Measurements from ENCODE around the gene TTC6. TPM values are rescaled to one million over a fixed set of nuclear protein-coding genes. Genes with fewer than 3 reads are reported as not detected.

Gene TTC6, protein sequence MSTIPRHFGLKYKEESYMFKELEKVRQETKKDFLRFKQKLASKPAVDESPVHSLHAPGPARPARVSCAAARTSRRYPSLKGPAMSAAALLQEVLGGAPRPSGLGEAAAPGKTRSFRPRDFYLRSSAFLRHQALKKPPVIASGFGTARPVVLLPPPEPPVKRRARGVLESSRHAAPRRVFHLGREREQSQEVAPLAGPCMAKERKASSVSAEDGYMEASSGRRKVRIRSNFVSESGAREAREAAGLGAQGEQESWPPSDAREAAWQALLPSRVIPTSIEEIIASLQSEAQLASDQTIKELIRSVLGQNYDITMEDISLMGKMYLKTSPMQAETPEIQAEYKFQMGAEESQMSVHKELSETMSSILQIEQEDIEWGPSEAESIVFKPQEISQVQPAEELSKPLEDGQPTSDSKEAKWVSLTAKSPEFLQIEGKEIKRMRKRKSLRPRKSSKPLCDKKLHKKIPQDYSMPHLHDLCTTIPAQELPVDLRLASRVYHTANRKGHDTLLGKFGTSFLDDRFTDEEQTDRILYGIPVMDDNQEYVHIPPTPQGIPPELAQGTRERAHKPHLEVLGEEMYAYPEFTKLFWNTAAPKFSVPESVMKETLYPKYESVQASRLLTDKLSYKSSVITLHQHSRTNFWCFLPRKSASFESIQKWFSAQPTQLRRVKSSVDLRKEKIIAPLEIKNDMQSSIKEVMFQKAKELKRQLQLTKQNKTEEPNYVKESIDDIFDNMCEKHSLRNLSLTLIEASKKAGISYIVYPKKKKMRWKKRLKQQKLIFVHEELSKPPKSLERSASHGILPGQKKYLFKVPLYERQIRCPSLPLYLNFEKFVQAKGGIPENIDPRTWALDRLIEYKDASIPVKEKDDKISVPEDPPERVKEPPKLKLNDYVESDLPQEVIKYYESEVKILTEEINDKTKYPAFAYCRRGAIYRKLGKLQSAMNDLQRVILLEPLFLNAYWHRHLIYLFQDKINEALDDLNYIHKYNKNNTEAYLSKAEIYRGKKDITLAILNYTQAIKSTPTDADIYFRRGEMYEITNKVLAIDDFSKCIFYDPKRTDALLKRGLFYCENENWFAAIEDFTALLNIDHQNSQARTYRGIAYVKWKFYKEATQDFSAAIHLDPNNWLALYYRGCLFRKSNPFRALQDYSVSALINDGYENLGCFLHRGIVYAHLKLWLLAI (N-terminal part only)
- 0.12 to 0.45 TPM (median 0.34 TPM) in 5 replicates for total RNA-seq (2022; extraction: Qiagen RNA extraction)

GRCh38 chr14:37594971-37595808, at the start of gene TTC6, which contains the start of gene FOXA1:
TSS of gene TTC6 (plus strand) at chr14:37595629. CDS start at chr14:37622065, 26,436 bp downstream.
TSS of gene FOXA1 (minus strand) at chr14:37595249. CDS start at chr14:37594972, 277 bp downstream.

Other genes with a start within 250 kb of the TTC6 start
- 4.3 to 6.4 TPM (median 5.8 TPM) in 5 replicates for gene FOXA1, start 380 bp upstream of the TTC6 start, total RNA-seq (2022; extraction: Qiagen RNA extraction)

Data from A549 treated with AZD2906 at 1 μM for 4 hours (cell line).